Measurements from ENCODE around the gene DMAC2L. TPM values are rescaled to one million over a fixed set of nuclear protein-coding genes. Genes with fewer than 3 reads are reported as not detected.
"Not testable (repeated sequence)": the region's sequence is repeated elsewhere in the genome, so short reads cannot be mapped to it uniquely, and the experiment has no call there.

DMAC2L gene
- total RNA-seq, 1 experiment from 2014 or later = 8.9 TPM

GRCh38 chr14:50364792-50365191 is 52.7 kb downstream of the DMAC2L start:
- no peak overlapping the region for H3K27ac ChIP-seq (ENCODE audit: low read depth, low read length)
- peaks cover 9 to 36% of the 10 kb centered on the region in 2 experiments for H3K4me1 ChIP-seq (ENCODE audit: control insufficient read depth in 1 of 2, insufficient read depth in 2 of 2, low read length in 2 of 2)
- H3K4me3 ChIP-seq (replicated peaks in 1 of 2; ENCODE audit: low read depth in 1 of 2, low read length in 2 of 2) = peak overlapping the region in 1 of 2 experiments; percentile 29; a peak in 2 of 4 replicates
- no peaks in the 10 kb centered on the region for H3K9me2 ChIP-seq (ENCODE audit: insufficient read depth)
- ATAC-seq (peak; percentile 69), DNase-seq (ENCODE audit: low read depth, low spot score) (peak; percentile 21)
- RAD21 ChIA-PET (ENCODE audit: low non-redundant PET in 1 of 2, low total read pairs in 2 of 2, uncharacterized antibody in 2 of 2, unreplicated experiment in 2 of 2) = no interaction called here
- peak overlapping the region; percentile 23; the same call in 1 of the 2 replicates for H3K9ac ChIP-seq (ENCODE audit: low read length)
- intact Hi-C loops (cut with micrococcal nuclease) = no loop called here
- H3K27me3 ChIP-seq (ENCODE audit: insufficient read depth, low read length) = no peaks in the 10 kb centered on the region
- no peak overlapping the region for H2AFZ ChIP-seq (ENCODE audit: low read depth, low read length, poor library complexity, severe bottlenecking)
- no TSS peak for BruUV-seq (replicated peaks)
- peak overlapping the region; percentile 74 for H3K4me2 ChIP-seq (ENCODE audit: low read length)
- no peaks in the 10 kb centered on the region for H3K9me3 ChIP-seq (ENCODE audit: control insufficient read depth in 1 of 2, insufficient read depth in 1 of 2, low read depth in 1 of 2, low read length in 2 of 2)
- H3K36me3 ChIP-seq (ENCODE audit: control insufficient read depth in 1 of 2, insufficient read depth in 2 of 2, low read length in 2 of 2) = no peaks in the 10 kb centered on the region
- H4K20me1 ChIP-seq (ENCODE audit: insufficient read depth) = no peaks in the 10 kb centered on the region
- H3K79me2 ChIP-seq (ENCODE audit: insufficient read depth, low read length) = no peaks in the 10 kb centered on the region
- POLR2A ChIA-PET = no interaction called here
- CTCF ChIA-PET = no interaction called here
- TF ChIP-seq RAD21 (IDR thresholded peaks at IDR 0.05; ENCODE audit: low read depth) (no peak), CTCF (IDR thresholded peaks at IDR 0.05 in 2 of 3, conservative IDR thresholded peaks at IDR 0.05 in 1 of 3; ENCODE audit: borderline replicate concordance in 1 of 3, insufficient read depth in 1 of 3, low read depth in 2 of 3, low read length in 2 of 3) (peak in 2 of 3 experiments; percentile 17 to 28; a peak in 3 of 6 replicates), ZNF274 (IDR thresholded peaks at IDR 0.05; ENCODE audit: low read depth, low read length) (no peak), POLR2AphosphoS5 (IDR thresholded peaks at IDR 0.05; ENCODE audit: low read depth, low read length) (no peak), TCF7L2 (IDR thresholded peaks at IDR 0.05; ENCODE audit: borderline replicate concordance, extremely low read depth, insufficient read depth, insufficient read length) (no peak), FOSL1 (IDR thresholded peaks at IDR 0.05; ENCODE audit: low read depth) (peak; percentile 41; the same call in 1 of the 2 replicates), ELF1 (IDR thresholded peaks at IDR 0.05; ENCODE audit: borderline replicate concordance, low read depth) (no peak), JUND (IDR thresholded peaks at IDR 0.05) (peak; percentile 41; the same call in 1 of the 2 replicates), ZBTB33 (IDR thresholded peaks at IDR 0.05; ENCODE audit: extremely low read depth, insufficient replicate concordance, low read length) (no peak), REST (IDR thresholded peaks at IDR 0.05; ENCODE audit: low read depth) (no peak), SP1 (IDR thresholded peaks at IDR 0.05; ENCODE audit: low read depth) (peak; percentile 57)

- H3K79me2 ChIP-seq (ENCODE audit: insufficient read depth, low read length); ATAC-seq; H3K27me3 ChIP-seq (ENCODE audit: insufficient read depth, low read length); H3K4me3 ChIP-seq (replicated peaks in 1 of 2; ENCODE audit: low read depth in 1 of 2, low read length in 2 of 2); DNase-seq (ENCODE audit: low read depth, low spot score); H2AFZ ChIP-seq (ENCODE audit: low read depth, low read length, poor library complexity, severe bottlenecking); H3K36me3 ChIP-seq (ENCODE audit: control insufficient read depth in 1 of 2, insufficient read depth in 2 of 2, low read length in 2 of 2); intact Hi-C loops (cut with micrococcal nuclease); BruUV-seq (replicated peaks); H4K20me1 ChIP-seq (ENCODE audit: insufficient read depth); CTCF ChIA-PET; H3K9ac ChIP-seq (ENCODE audit: low read length); H3K9me3 ChIP-seq (ENCODE audit: control insufficient read depth in 1 of 2, insufficient read depth in 1 of 2, low read depth in 1 of 2, low read length in 2 of 2); H3K27ac ChIP-seq (ENCODE audit: low read depth, low read length); RAD21 ChIA-PET (ENCODE audit: low non-redundant PET in 1 of 2, low total read pairs in 2 of 2, uncharacterized antibody in 2 of 2, unreplicated experiment in 2 of 2); POLR2A ChIA-PET; H3K9me2 ChIP-seq (ENCODE audit: insufficient read depth); H3K4me2 ChIP-seq (ENCODE audit: low read length): not testable (repeated sequence)
- H3K4me1 ChIP-seq (ENCODE audit: control insufficient read depth in 1 of 2, insufficient read depth in 2 of 2, low read length in 2 of 2) = peaks cover 9 to 36% of the 10 kb centered on the region in 2 experiments
These were observed 53.4 kb downstream of the DMAC2L start for GRCh38 chr14:50365572-50365971.
